ENCODE data around the gene NBDY.
"Not testable (repeated sequence)": the region's sequence is repeated elsewhere in the genome, so short reads cannot be mapped to it uniquely, and the experiment has no call there.

Gene NBDY

GRCh38 chrX:56729152-56729850 is at the start of gene NBDY:
Gene NBDY, plus strand, starts transcription at chrX:56729243. Its CDS starts 111 bp downstream, at chrX:56729354.
- Histone ChIP-seq H3K36me3 (no peaks in the 10 kb centered on the region), H3K27ac (no peak within 1 kb of the TSS; the same call in 1 of the 2 replicates), H3K9me3 (ENCODE audit: severe bottlenecking) (no peaks in the 10 kb centered on the region), H3K4me3 (ENCODE audit: low read depth, low read length) (peak within 1 kb of the TSS; percentile 69), H3K27me3 (ENCODE audit: insufficient read depth, low read depth, severe bottlenecking) (peaks cover 18% of the 10 kb centered on the region)
- DNase-seq = peak; percentile 25
- TF ChIP-seq CTCF (IDR thresholded peaks at IDR 0.05; ENCODE audit: low read depth, low read length) = no peak

- H3K9me3 ChIP-seq (ENCODE audit: severe bottlenecking); DNase-seq; H3K4me3 ChIP-seq (ENCODE audit: low read depth, low read length); H3K36me3 ChIP-seq; H3K27ac ChIP-seq: not testable (repeated sequence)
- peaks cover 14% of the 10 kb centered on the region for H3K27me3 ChIP-seq (ENCODE audit: insufficient read depth, low read depth, severe bottlenecking)
These were observed 24.5 kb upstream of the NBDY start for GRCh38 chrX:56704530-56704929.

- no peak overlapping the region for H3K27ac ChIP-seq
- no peak overlapping the region for H3K4me3 ChIP-seq (ENCODE audit: low read depth, low read length)
- H3K9me3 ChIP-seq (ENCODE audit: severe bottlenecking) = peaks cover 3% of the 10 kb centered on the region
- no peak for DNase-seq
- TF ChIP-seq CTCF (IDR thresholded peaks at IDR 0.05; ENCODE audit: low read depth, low read length) = peak; percentile 48; the same call in 1 of the 2 replicates
- H3K36me3 ChIP-seq = no peaks in the 10 kb centered on the region
- peaks cover 36% of the 10 kb centered on the region for H3K27me3 ChIP-seq (ENCODE audit: insufficient read depth, low read depth, severe bottlenecking)
These were observed 2.4 kb upstream of the NBDY start for GRCh38 chrX:56726605-56727004.

GRCh38 chrX:56727531-56727930 is 1.5 kb upstream of the NBDY start:
- H3K9me3 ChIP-seq (ENCODE audit: severe bottlenecking) = peaks cover 3% of the 10 kb centered on the region
- no peak overlapping the region for H3K27ac ChIP-seq
- no peaks in the 10 kb centered on the region for H3K36me3 ChIP-seq
- DNase-seq = no peak
- no peak overlapping the region for H3K4me3 ChIP-seq (ENCODE audit: low read depth, low read length)
- H3K27me3 ChIP-seq (ENCODE audit: insufficient read depth, low read depth, severe bottlenecking) = peaks cover 31% of the 10 kb centered on the region
- no peak for TF ChIP-seq CTCF (IDR thresholded peaks at IDR 0.05; ENCODE audit: low read depth, low read length)

- H3K27me3 ChIP-seq (ENCODE audit: insufficient read depth, low read depth, severe bottlenecking) = peaks cover 26% of the 10 kb centered on the region
- H3K27ac ChIP-seq = no peak overlapping the region
- TF ChIP-seq CTCF (IDR thresholded peaks at IDR 0.05; ENCODE audit: low read depth, low read length) = no peak
- H3K9me3 ChIP-seq (ENCODE audit: severe bottlenecking) = peaks cover 3% of the 10 kb centered on the region
- H3K4me3 ChIP-seq (ENCODE audit: low read depth, low read length) = peak overlapping the region; percentile 69
- no peak for DNase-seq
- no peaks in the 10 kb centered on the region for H3K36me3 ChIP-seq
These were observed 722 bp upstream of the NBDY start for GRCh38 chrX:56728321-56728720.

GRCh38 chrX:56728752-56729151 is 291 bp upstream of the NBDY start:
- H3K36me3 ChIP-seq = no peaks in the 10 kb centered on the region
- H3K27ac ChIP-seq = no peak overlapping the region

More at GRCh38 chrX:56728752-56729151, 291 bp upstream of the NBDY start:
- H3K4me3 ChIP-seq (ENCODE audit: low read depth, low read length) = peak overlapping the region; percentile 69
- peaks cover 3% of the 10 kb centered on the region for H3K9me3 ChIP-seq (ENCODE audit: severe bottlenecking)
- H3K27me3 ChIP-seq (ENCODE audit: insufficient read depth, low read depth, severe bottlenecking) = peaks cover 23% of the 10 kb centered on the region
- no peak for DNase-seq
- no peak for TF ChIP-seq CTCF (IDR thresholded peaks at IDR 0.05; ENCODE audit: low read depth, low read length)

Measured in WERI-Rb-1 (cell line).